ENCODE data around the gene GYG2.
"Not testable (repeated sequence)": the region's sequence is repeated elsewhere in the genome, so short reads cannot be mapped to it uniquely, and the experiment has no call there.

Gene GYG2

DNA sequence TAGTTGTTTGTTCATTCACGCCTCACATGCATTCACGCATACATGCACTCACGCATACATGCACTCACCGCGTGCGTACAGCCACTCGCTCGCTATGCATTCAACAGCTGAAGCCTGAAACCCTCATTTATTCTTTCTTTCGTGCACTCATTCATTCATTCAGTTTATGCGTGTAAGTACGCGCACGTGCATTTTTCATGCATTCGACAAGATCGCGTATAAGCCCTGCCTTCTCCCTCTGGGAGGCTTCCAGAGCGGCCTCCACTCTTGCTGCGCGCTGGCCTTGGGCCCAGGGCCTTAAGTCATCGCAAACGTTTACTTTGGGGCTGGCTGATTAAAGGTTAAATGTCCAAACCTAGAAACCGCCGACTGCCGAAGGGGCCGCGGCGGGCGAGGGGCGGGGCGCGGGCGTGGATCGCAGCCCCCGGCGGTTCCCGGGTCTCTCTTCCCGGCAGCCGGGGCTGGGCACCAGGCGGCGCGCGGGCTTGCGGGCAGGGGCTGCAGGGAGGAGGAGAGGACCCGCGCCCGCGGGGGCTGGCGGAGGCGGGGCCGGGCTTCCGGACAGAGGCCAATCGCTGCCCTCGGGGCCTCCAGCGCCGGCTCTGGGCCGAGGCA, at the start of gene GYG2:
Gene GYG2, plus strand, starts transcription at position 587 of the 615 bp plus-strand sequence. CDS start 1,259 bp downstream, outside the sequence.
- no peak for DNase-seq

- not testable (repeated sequence) for DNase-seq
Measured at GRCh38 chrX:2780472-2781225, 48.1 kb upstream of the GYG2 start.

DNA sequence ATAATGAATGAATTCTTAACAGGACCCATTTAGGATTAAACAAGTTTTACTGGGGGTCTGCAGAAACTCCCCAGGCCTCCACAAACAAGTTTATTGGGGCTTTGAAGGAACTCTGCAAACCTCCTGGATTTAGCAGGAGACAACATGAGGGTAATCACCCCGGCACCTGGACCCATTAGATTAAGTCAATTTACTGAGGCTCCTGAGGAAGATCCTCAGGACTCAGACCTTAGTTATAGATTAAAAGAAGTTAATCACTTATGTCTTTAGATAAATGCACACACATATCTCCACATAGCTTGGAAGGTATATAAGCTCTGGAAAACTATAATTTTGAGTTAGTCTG, 47.5 kb upstream of the GYG2 start:
- DNase-seq, result no peak

- no peak for DNase-seq
Measured at GRCh38 chrX:2781698-2782097, 47.0 kb upstream of the GYG2 start.

GRCh38 chrX:2782171-2782570, 46.6 kb upstream of the GYG2 start:
- no peak for DNase-seq

DNA sequence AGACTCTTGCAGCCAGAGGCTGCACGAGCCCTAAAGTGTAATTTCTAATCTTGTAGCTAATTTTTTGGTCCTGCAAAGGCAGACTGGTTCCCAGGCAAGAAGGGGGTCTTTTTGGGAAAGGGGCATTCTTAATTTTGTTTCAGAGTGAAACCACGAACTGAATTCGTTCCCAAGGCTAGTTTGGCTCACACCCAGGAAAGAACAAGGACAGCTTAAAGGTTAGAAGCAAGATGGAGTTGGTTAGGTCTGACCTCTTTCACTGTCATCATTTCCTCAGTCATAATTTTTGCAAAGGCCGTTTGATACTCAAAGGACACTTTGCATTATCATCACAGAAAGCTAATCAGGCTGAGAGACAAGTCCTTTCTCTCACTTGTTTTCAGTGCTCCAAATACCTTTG, 46.0 kb upstream of the GYG2 start:
- DNase-seq, result no peak

DNA sequence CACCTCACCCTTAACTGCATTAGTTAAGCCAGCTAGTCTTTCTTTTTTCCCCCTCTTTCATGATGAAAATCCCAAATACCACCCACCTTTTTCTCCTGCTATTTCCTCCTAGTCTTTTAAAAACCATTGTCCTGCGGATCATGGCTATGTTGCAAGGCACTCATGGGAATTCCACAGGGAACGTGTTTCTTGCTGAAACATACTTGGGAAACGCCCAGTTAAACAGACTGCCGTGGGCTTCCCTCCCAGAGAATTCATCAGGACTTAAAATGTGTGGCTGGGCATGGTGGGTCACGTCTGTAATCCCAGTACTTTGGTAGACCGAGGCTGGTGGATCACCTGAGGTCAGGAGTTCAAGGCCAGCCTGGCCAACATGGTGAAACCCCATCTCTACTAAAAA, 44.7 kb upstream of the GYG2 start:
- no peak for DNase-seq

- DNase-seq, result no peak
Measured at GRCh38 chrX:2785538-2785937, 43.2 kb upstream of the GYG2 start.

- no peak for DNase-seq
Measured at GRCh38 chrX:2788980-2789379, 39.8 kb upstream of the GYG2 start.

GRCh38 chrX:2789569-2789968, 39.2 kb upstream of the GYG2 start:
- no peak for DNase-seq

DNA sequence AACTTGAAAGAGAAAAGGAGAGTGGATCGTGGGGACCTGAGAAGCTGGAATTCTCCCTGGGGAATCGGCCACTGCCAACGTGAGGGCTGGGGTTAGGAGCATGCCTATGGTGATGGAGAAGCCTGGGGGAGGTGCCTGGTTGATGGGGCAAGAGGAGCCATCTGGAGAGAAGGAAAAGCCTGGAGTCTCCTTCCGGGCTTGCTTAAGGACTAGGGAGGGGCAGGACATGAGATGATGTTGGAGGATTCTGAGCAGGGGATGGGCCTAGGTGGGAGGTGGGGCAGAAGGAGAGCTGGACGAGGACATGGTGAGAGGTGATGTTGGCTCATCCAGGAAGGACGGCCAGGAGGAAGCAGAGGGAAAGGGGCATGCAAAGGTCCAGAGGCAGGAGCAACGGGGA, 35.0 kb upstream of the GYG2 start:
- DNase-seq, result no peak

- no peak for DNase-seq
Measured at GRCh38 chrX:2794336-2794735, 34.4 kb upstream of the GYG2 start.

DNA sequence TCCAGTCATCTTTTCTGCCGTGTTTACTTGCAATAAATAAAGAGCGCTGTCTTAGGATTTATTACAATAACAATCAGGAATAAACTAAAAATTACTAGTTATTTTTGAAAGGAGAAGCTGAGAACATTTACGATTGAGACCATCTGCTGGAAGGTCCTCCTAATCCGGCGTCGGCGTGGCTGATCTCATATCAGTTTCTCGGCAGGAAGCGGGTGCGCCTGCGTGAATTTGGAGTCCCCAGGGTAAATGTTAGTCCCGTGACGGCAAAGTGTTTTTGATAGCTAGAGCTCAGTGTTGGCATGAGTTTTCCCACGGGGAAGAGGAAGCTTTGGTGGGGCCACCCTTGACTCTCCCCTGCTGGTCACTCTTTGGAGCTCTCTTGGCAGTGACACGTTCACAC, 31.9 kb upstream of the GYG2 start:
- not testable (repeated sequence) for DNase-seq

GRCh38 chrX:2799369-2799768, 29.4 kb upstream of the GYG2 start:
- DNase-seq, result no peak

- not testable (repeated sequence) for DNase-seq
Measured at GRCh38 chrX:2799980-2800379, 28.8 kb upstream of the GYG2 start.

GRCh38 chrX:2801223-2801622, 27.5 kb upstream of the GYG2 start:
- DNase-seq, result no peak

GRCh38 chrX:2802376-2803090, 26.2 kb upstream of the GYG2 start:
- DNase-seq, result not testable (repeated sequence)

GRCh38 chrX:2803486-2803885, 25.2 kb upstream of the GYG2 start:
- DNase-seq, result not testable (repeated sequence)

DNA sequence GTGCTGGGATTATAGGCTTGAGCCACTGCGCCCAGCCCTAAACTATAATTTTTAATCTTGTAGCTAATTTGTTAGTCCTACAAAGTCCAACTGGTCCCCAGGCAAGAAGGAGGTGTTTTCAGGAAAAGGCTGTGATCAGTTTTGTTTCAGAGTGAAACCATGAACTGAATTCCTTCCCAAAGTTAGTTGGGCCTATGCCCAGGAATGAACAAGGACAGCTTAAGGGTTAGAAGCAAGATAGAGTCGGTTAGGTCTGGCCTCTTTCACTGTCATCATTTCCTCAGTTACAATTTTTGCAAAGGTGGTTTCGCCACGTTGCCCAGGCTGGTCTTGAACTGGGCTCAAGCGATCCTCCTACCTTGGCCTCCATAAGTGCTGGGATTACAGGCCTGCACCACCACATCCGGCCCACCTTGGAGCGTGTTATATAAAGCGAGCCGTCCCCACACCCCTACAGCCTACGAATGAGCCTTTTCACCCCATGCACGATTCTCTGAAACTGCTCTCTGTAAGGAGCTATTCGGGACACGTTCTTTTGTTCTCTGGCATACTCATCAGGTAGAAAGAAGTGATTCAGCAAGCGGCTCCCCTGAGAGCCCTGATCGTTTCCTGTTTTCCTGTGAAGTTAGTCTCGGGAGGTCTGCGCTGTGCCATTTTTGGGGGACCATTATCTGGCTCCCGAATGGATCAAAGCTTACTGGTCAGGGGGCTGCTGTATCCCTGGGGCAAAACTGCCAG, 24.5 kb upstream of the GYG2 start:
- DNase-seq, result not testable (repeated sequence)

DNA sequence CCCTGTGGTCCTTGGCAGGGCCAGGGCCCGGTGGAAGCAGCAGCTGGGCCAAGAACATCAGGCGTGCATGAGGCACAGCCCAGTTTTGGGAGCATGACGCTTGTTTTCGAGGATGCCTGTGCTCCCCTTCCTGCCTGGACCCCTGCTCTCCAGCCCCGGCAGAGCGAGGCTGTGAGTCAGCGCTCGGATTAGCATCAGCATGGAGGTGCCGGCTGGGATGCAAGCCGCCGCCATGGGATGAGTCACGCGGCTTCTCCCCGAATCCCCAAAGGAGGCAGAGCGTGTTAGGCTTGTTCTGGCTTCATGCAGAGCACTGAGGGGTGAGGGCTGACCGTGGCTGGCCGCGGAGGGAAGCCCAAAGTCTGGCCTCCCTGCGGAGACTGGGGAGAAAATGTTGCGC, 23.9 kb upstream of the GYG2 start:
- DNase-seq, result not testable (repeated sequence)

DNA sequence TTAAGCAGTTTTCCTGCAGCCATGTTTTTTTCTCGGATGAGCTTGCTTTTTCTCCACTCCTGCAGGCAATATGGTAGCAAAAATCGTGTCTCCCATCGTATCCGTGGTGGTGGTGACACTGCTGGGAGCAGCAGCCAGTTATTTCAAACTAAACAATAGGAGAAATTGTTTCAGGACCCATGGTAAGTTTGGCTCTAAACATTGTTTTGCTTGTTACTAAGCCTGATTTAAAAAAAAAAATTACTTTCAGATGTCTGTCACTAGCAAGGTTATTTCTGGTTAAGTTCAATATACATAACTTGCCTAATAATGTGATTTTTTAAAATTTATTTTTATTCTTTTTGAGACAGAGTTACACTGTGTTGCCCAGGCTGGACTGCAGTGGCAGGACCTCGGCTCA, 17.5 kb upstream of the GYG2 start:
- DNase-seq, result no peak

DNA sequence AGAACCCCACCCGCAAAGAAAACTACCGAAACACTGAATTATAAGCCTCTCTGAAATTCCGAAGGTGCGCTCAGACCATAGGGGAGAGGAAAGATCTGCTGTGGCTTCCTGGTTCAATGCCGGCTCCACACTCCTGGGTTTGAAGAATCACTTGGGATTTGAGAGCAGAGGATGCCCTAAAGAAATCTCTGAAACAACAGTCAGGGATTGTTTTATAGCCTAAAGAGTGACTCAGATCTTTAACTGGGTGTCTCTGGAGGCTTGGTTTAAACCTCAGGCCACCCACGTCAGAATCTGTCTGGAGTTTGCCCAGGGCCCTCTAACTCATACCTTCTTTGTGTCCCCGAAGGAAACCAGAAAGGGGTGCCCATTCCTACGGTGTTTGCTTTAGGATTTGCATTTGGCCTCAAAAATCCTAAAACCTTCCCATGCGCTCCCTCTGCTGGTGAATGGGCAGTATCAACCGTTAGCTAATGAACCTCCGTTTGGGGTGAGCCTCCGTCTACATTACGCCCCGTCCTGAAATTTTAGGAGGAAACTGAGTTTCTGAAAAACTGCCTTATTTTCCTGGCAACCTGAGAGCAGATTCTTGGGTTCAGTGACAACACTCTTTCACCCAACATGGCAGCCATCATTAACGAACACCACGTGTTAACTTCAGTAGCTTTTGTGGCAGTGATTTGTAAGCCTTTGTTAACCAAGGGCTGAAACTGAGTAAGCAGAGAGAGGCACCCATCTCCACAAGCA, 16.4 kb upstream of the GYG2 start:
- peak; percentile 7 to 51 (median 28) for DNase-seq

- DNase-seq, result no peak
Measured at GRCh38 chrX:2817036-2817435, 11.7 kb upstream of the GYG2 start.

All from NCI-H1417 (cell line).